WTC11 (cell line): ENCODE measurements around the gene SHC2. TPM values are rescaled to one million over a fixed set of nuclear protein-coding genes. Genes with fewer than 3 reads are reported as not detected.

Experiments used
- ATAC-seq: fragments of 200-7000 bp; cut with Tn5 transposase; 2 replicates; pipeline ENCODE4 v1.10.0; 2021; ENCODE audit warnings: mild to moderate bottlenecking, moderate library complexity
- CTCF ChIA-PET: fragments of 300-600 bp; sonication (Branson Sonifier 250); formaldehyde crosslinking; loops from one replicate; lab custom pipeline; 2021; ENCODE audit warnings: antibody characterized with exemption; lab: Charles Lee
- POLR2A ChIA-PET: fragments of 350-600 bp; sonication (Branson Sonifier 250); formaldehyde crosslinking; loops from one replicate; lab custom pipeline; 2021; ENCODE audit warnings: antibody characterized with exemption; lab: Charles Lee
- DNase-seq: peaks from one replicate; pipeline ENCODE4 v3.0.0; 2021; ENCODE audit warnings: low spot score
- H3K27ac Mint-ChIP-seq: 2 replicates; pipeline ENCODE4 v1.8.0; 2021; ENCODE audit warnings: mixed read lengths
- H3K27me3 Mint-ChIP-seq: 2 replicates; pipeline ENCODE4 v1.8.0; 2021; ENCODE audit warnings: low read depth, mild to moderate bottlenecking, moderate library complexity, mixed read lengths
- H3K36me3 Mint-ChIP-seq: 2 replicates; pipeline ENCODE4 v1.8.0; 2021; ENCODE audit warnings: mixed read lengths
- H3K4me1 Mint-ChIP-seq: 2 replicates; pipeline ENCODE4 v1.8.0; 2022; ENCODE audit warnings: mixed read lengths
- H3K4me3 Mint-ChIP-seq: 2 replicates; pipeline ENCODE4 v1.8.0; 2021; ENCODE audit warnings: mild to moderate bottlenecking, moderate library complexity, mixed read lengths
- H3K9me3 Mint-ChIP-seq: 2 replicates; pipeline ENCODE4 v1.8.0; 2021; ENCODE audit warnings: mixed read lengths
- CBFB ChIP-seq: sonication (generic); formaldehyde crosslinking; IDR thresholded peaks from 2 replicates; pipeline ENCODE4 v1.8.1; 2022; ENCODE audit warnings: mild to moderate bottlenecking, low read depth, missing genetic modification reagents
- FOXK1 ChIP-seq: sonication (generic); formaldehyde crosslinking; IDR thresholded peaks from 2 replicates; pipeline ENCODE4 v1.8.0; 2022; ENCODE audit warnings: mild to moderate bottlenecking, moderate library complexity, missing genetic modification reagents
- MXD4 ChIP-seq: fragments of 250-450 bp; sonication (Bioruptor Pico); IDR thresholded peaks from 2 replicates; pipeline ENCODE4 v1.8.0; 2021; ENCODE audit warnings: mild to moderate bottlenecking, moderate library complexity, borderline replicate concordance
- NFATC4 ChIP-seq: fragments of 250-450 bp; sonication (Bioruptor Pico); IDR thresholded peaks from 2 replicates; pipeline ENCODE4 v1.9.0; 2021; ENCODE audit warnings: mild to moderate bottlenecking
- NFYB ChIP-seq: sonication (generic); formaldehyde crosslinking; conservative IDR thresholded peaks from 2 replicates; pipeline ENCODE4 v1.8.0; 2022; ENCODE audit warnings: low read depth, missing genetic modification reagents
- SMAD3 ChIP-seq: sonication (generic); formaldehyde crosslinking; IDR thresholded peaks from 2 replicates; pipeline ENCODE4 v1.8.0; 2022; ENCODE audit warnings: missing genetic modification reagents, mild to moderate bottlenecking, borderline replicate concordance
- TCF7 ChIP-seq: sonication (generic); formaldehyde crosslinking; IDR thresholded peaks from 2 replicates; pipeline ENCODE4 v1.8.0; 2022; ENCODE audit warnings: mild to moderate bottlenecking, low read depth, missing genetic modification reagents, moderate library complexity
- ZNF317 ChIP-seq: sonication (generic); formaldehyde crosslinking; IDR thresholded peaks from 2 replicates; pipeline ENCODE4 v1.8.1; 2023; ENCODE audit warnings: low read depth, mild to moderate bottlenecking, moderate library complexity, missing genetic modification reagents, borderline replicate concordance
- total RNA-seq: library from RNA; stranded (reverse); gene quantifications from 3 replicates; pipeline ENCODE4 v1.2.3, GENCODE V29; 2021
- TF ChIP-seq, protein P1 (sequence below): sonication (generic); formaldehyde crosslinking; IDR thresholded peaks from 2 replicates; pipeline ENCODE4 v1.8.1; 2022; ENCODE audit warnings: missing genetic modification reagents, borderline replicate concordance
- TF ChIP-seq, protein P2 (sequence below): sonication (generic); formaldehyde crosslinking; IDR thresholded peaks from 2 replicates; pipeline ENCODE4 v1.8.0; 2022; ENCODE audit warnings: missing genetic modification reagents
- TF ChIP-seq, protein P3 (sequence below): sonication (generic); formaldehyde crosslinking; IDR thresholded peaks from 2 replicates; pipeline ENCODE4 v1.8.1; 2022; ENCODE audit warnings: low read depth, mild to moderate bottlenecking, moderate library complexity, missing genetic modification reagents, borderline replicate concordance
- TF ChIP-seq, protein P4 (sequence below): fragments of 250-450 bp; sonication (Bioruptor Pico); IDR thresholded peaks from 2 replicates; pipeline ENCODE4 v2.1.2; 2022; ENCODE audit warnings: mild to moderate bottlenecking, moderate library complexity
- TF ChIP-seq, protein P5 (sequence below): sonication (generic); formaldehyde crosslinking; IDR thresholded peaks from 2 replicates; pipeline ENCODE4 v1.8.0; 2022; ENCODE audit warnings: mild to moderate bottlenecking, missing genetic modification reagents

SHC2 gene
- total RNA-seq, 1 experiment from 2014 or later: 8.4 TPM

DNA sequence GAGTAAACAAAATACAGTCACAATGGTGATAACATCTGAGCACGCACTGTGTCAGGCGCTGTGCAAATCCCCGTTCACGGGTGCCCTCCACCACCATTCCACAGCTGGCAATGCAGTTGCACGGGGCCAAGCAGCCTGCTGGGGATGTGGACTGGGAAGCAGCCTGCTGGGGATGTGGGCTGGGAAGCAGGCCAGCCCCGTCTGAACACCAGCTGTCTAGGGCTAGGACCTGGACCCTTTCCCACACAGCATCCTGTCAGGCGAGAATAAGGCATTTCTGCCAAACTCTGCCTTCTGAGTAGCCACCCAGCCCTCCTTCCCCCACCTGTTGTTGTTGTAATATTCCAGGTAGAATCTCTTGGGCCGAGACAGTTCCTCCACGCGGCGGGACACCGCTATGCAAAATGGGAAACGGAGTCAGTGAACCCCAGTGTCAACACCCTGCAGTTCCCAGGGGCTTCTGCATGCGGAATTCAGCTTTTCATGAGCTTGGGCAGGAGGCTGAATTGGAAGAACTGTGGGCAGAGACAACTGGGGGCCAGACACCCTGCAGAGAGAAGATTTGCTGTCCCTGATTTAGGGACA is 88.4 kb downstream of the SHC2 start:
- no peaks in the 10 kb centered on the region for H3K9me3 Mint-ChIP-seq
- ATAC-seq (no peak), DNase-seq (no peak)
- no peaks in the 10 kb centered on the region for H3K36me3 Mint-ChIP-seq
- ChIA-PET POLR2A (no interaction called here), CTCF (interaction anchor here (0.9 kb wide), 1 partner anchor 138 kb away, joined by 3 read pairs; no protein-coding TSS in a partner anchor)
- no peak overlapping the region for H3K27ac Mint-ChIP-seq
- no peak overlapping the region for H3K4me3 Mint-ChIP-seq
- no peaks in the 10 kb centered on the region; the same call in 1 of the 2 replicates for H3K27me3 Mint-ChIP-seq
- TF ChIP-seq, protein P1, sequence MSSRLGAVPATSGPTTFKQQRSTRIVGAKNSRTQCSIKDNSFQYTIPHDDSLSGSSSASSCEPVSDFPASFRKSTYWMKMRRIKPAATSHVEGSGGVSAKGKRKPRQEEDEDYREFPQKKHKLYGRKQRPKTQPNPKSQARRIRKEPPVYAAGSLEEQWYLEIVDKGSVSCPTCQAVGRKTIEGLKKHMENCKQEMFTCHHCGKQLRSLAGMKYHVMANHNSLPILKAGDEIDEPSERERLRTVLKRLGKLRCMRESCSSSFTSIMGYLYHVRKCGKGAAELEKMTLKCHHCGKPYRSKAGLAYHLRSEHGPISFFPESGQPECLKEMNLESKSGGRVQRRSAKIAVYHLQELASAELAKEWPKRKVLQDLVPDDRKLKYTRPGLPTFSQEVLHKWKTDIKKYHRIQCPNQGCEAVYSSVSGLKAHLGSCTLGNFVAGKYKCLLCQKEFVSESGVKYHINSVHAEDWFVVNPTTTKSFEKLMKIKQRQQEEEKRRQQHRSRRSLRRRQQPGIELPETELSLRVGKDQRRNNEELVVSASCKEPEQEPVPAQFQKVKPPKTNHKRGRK (CRISPR knock-in tag): no peak
- TF ChIP-seq ZNF317: no peak
- TF ChIP-seq, protein P2, sequence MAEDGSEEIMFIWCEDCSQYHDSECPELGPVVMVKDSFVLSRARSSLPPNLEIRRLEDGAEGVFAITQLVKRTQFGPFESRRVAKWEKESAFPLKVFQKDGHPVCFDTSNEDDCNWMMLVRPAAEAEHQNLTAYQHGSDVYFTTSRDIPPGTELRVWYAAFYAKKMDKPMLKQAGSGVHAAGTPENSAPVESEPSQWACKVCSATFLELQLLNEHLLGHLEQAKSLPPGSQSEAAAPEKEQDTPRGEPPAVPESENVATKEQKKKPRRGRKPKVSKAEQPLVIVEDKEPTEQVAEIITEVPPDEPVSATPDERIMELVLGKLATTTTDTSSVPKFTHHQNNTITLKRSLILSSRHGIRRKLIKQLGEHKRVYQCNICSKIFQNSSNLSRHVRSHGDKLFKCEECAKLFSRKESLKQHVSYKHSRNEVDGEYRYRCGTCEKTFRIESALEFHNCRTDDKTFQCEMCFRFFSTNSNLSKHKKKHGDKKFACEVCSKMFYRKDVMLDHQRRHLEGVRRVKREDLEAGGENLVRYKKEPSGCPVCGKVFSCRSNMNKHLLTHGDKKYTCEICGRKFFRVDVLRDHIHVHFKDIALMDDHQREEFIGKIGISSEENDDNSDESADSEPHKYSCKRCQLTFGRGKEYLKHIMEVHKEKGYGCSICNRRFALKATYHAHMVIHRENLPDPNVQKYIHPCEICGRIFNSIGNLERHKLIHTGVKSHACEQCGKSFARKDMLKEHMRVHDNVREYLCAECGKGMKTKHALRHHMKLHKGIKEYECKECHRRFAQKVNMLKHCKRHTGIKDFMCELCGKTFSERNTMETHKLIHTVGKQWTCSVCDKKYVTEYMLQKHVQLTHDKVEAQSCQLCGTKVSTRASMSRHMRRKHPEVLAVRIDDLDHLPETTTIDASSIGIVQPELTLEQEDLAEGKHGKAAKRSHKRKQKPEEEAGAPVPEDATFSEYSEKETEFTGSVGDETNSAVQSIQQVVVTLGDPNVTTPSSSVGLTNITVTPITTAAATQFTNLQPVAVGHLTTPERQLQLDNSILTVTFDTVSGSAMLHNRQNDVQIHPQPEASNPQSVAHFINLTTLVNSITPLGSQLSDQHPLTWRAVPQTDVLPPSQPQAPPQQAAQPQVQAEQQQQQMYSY (CRISPR knock-in tag): no peak
- TF ChIP-seq TCF7: no peak
- TF ChIP-seq SMAD3: no peak
- no peak for TF ChIP-seq CBFB (CRISPR knock-in tag)
- TF ChIP-seq NFATC4 (CRISPR knock-in tag): no peak
- TF ChIP-seq, protein P3, sequence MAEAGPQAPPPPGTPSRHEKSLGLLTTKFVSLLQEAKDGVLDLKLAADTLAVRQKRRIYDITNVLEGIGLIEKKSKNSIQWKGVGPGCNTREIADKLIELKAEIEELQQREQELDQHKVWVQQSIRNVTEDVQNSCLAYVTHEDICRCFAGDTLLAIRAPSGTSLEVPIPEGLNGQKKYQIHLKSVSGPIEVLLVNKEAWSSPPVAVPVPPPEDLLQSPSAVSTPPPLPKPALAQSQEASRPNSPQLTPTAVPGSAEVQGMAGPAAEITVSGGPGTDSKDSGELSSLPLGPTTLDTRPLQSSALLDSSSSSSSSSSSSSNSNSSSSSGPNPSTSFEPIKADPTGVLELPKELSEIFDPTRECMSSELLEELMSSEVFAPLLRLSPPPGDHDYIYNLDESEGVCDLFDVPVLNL (CRISPR knock-in tag): no peak
- TF ChIP-seq FOXK1 (CRISPR knock-in tag): no peak
- no peaks in the 10 kb centered on the region; the same call in 1 of the 2 replicates for H3K4me1 Mint-ChIP-seq

DNA sequence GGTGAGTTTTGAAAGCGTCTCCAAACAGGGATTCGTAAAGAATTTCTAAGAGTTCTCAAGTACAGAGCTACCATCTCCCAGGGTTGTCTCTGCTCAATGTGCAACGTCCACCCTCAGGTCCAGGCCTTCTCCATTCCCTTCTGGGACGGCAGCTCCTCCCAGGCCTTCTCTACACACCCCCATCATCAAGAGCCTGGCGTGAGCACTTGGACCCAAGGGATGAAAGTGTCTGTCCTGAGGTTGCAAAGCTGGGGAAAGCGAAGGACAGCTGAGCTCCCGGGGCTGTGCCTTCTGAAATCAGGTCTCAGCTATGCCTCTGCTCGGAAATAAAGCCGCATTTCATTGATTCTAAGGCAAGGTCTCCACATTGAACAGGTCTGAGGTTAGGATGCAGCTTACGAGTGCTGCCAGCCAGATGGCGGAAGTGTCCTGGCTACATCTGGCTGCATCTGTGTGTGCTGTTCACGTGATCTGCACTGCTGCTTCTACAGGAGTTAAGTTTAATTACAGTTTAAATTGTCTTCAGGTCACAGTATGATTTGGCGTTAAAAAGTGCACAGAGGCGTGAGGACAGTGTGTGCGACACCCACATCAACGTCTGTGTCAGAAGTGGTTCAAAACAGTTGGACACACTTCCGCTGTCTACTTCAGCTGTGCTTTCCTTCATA is 89.2 kb downstream of the SHC2 start:
- H3K27ac Mint-ChIP-seq: no peak overlapping the region
- DNase-seq (no peak), ATAC-seq (no peak)
- no peaks in the 10 kb centered on the region for H3K36me3 Mint-ChIP-seq
- no peak overlapping the region for H3K4me3 Mint-ChIP-seq
- ChIA-PET POLR2A (no interaction called here), CTCF (interaction anchor here (0.9 to 1.5 kb wide), 3 partner anchors 13 to 139 kb away, joined by 3 to 6 read pairs (median 4); no protein-coding TSS in a partner anchor)
- no peaks in the 10 kb centered on the region for H3K9me3 Mint-ChIP-seq
- H3K27me3 Mint-ChIP-seq: no peaks in the 10 kb centered on the region; the same call in 1 of the 2 replicates
- no peak for TF ChIP-seq NFYB
- TF ChIP-seq, protein P4, sequence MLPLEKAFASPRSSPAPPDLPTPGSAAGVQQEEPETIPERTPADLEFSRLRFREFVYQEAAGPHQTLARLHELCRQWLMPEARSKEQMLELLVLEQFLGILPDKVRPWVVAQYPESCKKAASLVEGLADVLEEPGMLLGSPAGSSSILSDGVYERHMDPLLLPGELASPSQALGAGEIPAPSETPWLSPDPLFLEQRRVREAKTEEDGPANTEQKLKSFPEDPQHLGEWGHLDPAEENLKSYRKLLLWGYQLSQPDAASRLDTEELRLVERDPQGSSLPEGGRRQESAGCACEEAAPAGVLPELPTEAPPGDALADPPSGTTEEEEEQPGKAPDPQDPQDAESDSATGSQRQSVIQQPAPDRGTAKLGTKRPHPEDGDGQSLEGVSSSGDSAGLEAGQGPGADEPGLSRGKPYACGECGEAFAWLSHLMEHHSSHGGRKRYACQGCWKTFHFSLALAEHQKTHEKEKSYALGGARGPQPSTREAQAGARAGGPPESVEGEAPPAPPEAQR (CRISPR knock-in tag): no peak
- no peak for TF ChIP-seq MXD4 (CRISPR knock-in tag)
- TF ChIP-seq, protein P5, sequence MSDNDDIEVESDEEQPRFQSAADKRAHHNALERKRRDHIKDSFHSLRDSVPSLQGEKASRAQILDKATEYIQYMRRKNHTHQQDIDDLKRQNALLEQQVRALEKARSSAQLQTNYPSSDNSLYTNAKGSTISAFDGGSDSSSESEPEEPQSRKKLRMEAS: no peak
- TF ChIP-seq, all 79 proteins: peak for 0
- H3K4me1 Mint-ChIP-seq: no peaks in the 10 kb centered on the region; the same call in 1 of the 2 replicates
